ENCODE data around the gene TAB3. TPM values are rescaled to one million over a fixed set of nuclear protein-coding genes. Genes with fewer than 3 reads are reported as not detected.

The TAB3 gene, protein sequence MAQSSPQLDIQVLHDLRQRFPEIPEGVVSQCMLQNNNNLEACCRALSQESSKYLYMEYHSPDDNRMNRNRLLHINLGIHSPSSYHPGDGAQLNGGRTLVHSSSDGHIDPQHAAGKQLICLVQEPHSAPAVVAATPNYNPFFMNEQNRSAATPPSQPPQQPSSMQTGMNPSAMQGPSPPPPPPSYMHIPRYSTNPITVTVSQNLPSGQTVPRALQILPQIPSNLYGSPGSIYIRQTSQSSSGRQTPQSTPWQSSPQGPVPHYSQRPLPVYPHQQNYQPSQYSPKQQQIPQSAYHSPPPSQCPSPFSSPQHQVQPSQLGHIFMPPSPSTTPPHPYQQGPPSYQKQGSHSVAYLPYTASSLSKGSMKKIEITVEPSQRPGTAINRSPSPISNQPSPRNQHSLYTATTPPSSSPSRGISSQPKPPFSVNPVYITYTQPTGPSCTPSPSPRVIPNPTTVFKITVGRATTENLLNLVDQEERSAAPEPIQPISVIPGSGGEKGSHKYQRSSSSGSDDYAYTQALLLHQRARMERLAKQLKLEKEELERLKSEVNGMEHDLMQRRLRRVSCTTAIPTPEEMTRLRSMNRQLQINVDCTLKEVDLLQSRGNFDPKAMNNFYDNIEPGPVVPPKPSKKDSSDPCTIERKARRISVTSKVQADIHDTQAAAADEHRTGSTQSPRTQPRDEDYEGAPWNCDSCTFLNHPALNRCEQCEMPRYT
- total RNA-seq (2013; cell fraction: nucleolus; rRNA removed), result 26.9 and 31.8 TPM in 2 replicates
- total RNA-seq (2014; rRNA removed), result 7.3 and 9.5 TPM in 2 replicates
- 9.3 and 9.8 TPM in 2 replicates for total RNA-seq (2014; rRNA removed; fragmentation: Illumina TruSeq; extraction: Trizol)
- total RNA-seq (2021), result 8.8 and 10.7 TPM in 2 replicates
- 7.4 TPM for polyA plus RNA-seq (2011; ENCODE audit: low read depth)
- 22.1 and 23.5 TPM in 2 replicates for polyA plus RNA-seq (2011; rRNA removed)
- polyA plus RNA-seq (2011; cell fraction: cytosol; rRNA removed), result 12.6 and 13.6 TPM in 2 replicates
- polyA plus RNA-seq (2011; cell fraction: nucleus; rRNA removed), result 15.9 and 18.2 TPM in 2 replicates
- polyA plus RNA-seq (2012), result 9.9 and 10.4 TPM in 2 replicates
- 11.9 and 21.5 TPM in 2 replicates for polyA plus RNA-seq (2014; fragmentation: Illumina TruSeq; extraction: Trizol)
- 1 to 10 TPM; 1.7 to 2.0 TPM for polyA plus RNA-seq (2014; fragmentation: Nextera tagmentation; extraction: Ambion mirVana)
- 9.6 and 12.0 TPM in 2 replicates for polyA plus RNA-seq (2014; rRNA removed)
- 1 to 10 TPM; 8.2 to 8.8 TPM for polyA plus RNA-seq (2016; fragmentation: Nextera tagmentation; extraction: Ambion mirVana)
- 26.5 and 39.1 TPM in 2 replicates for polyA minus RNA-seq (2011; rRNA and poly(A)+ RNA removed)
- polyA minus RNA-seq (2011; cell fraction: cytosol; rRNA and poly(A)+ RNA removed), result 6.4 and 7.5 TPM in 2 replicates
- polyA minus RNA-seq (2011; cell fraction: nucleus; rRNA and poly(A)+ RNA removed), result 11.4 and 16.2 TPM in 2 replicates
- Bru-seq, nascent RNA, result percentile 58 among the genes with signal in this experiment
- percentile 63 among the genes with signal in this experiment for BruChase-seq, experiment 1, labeled RNA remaining after a 6-hour chase
- BruChase-seq, experiment 2, labeled RNA remaining after a 2-hour chase, result percentile 63 among the genes with signal in this experiment
- long read RNA-seq, experiment 1, partial matches to known transcripts, result 0 of 1 reads
- long read RNA-seq, experiment 1, other reads (novel, unspliced or antisense), result 1 of 1 reads
- long read RNA-seq, experiment 2, partial matches to known transcripts, result 0 of 5 reads
- long read RNA-seq, experiment 2, other reads (novel, unspliced or antisense), result 5 of 5 reads

DNA sequence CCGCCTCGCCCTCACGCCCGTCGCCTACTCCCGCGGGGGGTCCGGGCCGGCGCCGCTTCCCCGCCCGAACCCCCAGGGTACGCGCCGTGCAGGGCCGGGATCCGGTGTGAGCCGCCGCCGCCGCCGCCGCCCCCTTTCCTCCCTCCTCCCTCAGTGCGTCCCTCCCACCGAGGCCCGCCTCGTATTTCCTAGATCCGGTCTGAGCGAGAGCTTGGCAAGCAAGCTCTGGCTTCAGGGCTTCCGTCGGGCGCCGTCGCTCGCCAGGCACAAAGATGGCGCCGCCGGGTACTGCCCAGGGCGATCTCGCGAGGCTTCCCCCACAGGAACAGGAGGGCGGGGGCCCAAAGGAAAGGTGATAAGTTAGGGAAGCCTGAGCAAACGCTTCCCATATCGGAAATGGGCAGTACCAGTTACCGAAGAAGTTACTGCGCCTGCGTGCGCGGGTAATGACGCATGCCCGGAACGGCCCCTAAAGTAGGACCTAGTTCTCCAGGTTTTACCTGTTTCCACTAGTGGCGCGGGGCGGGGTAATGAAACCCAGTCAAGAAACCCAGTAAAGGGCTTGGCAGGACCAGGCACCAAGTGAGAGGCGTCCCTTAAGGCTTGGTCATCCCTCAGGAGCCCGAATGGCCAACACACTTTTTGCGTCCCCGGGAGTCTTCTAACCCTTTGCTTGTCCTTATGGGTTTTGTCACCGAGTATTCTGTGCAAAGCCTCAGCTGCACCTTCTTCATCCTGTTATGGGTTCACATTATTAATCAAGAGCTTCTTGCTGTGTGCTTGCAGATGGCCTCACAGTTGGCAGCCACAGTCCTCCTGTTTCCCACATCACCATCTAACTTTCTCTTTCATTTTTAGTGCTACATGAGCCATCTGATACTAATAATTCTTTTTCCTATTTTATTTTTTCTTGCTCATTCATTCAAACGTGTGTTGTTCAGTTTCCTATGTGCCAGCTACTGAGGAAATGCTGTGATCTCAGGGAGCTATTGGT lies at the start of gene TAB3:
TAB3 (minus strand) TSS at position 108 of the 994 bp plus-strand sequence. CDS start 29,666 bp downstream, outside the sequence.
- ChIA-PET CTCF (interaction anchor here (1.0 kb wide), 1 partner anchor 154 kb away, joined by 4 read pairs; no protein-coding TSS in a partner anchor), POLR2A (no interaction called here), SMC1A (ENCODE audit: uncharacterized antibody, unreplicated experiment) (interaction anchor here (1.2 to 2.1 kb wide), 2 partner anchors 154 to 768 kb away, joined by 3 to 8 read pairs; no protein-coding TSS in a partner anchor), RAD21 (ENCODE audit: unreplicated experiment) (interaction anchor here (0.5 to 1.3 kb wide), 2 partner anchors 154 to 295 kb away, joined by 3 read pairs; no protein-coding TSS in a partner anchor)
- Histone ChIP-seq H3K9me3 (replicated peaks; ENCODE audit: control insufficient read depth, insufficient read depth, low read length) (no peaks in the 10 kb centered on the region), H3K9ac (ENCODE audit: control insufficient read depth, insufficient read depth, low read length) (peak within 1 kb of the TSS; percentile 70), H3K4me1 (ENCODE audit: control insufficient read depth, insufficient read depth, low read length) (no peaks in the 10 kb centered on the region), H2AFZ (ENCODE audit: control insufficient read depth, low read depth, low read length) (peak within 1 kb of the TSS; percentile 93), H3K27ac (ENCODE audit: control insufficient read depth, insufficient read depth) (peak within 1 kb of the TSS; percentile 73), H3K4me3 (peak within 1 kb of the TSS; percentile 66), H3K79me2 (ENCODE audit: control insufficient read depth, insufficient read depth, low read length) (peaks cover 6% of the 10 kb centered on the region), H3K36me3 (ENCODE audit: control insufficient read depth in 2 of 2, insufficient read depth in 2 of 2, low read length in 1 of 2) (no peaks in the 10 kb centered on the region), H3K27me3 (replicated peaks in 1 of 2; ENCODE audit: control insufficient read depth in 2 of 2, insufficient read depth in 2 of 2, low read length in 1 of 2) (no peaks in the 10 kb centered on the region; a peak in 1 of 4 replicates), H3K4me2 (ENCODE audit: control insufficient read depth, insufficient read depth) (peak within 1 kb of the TSS; percentile 82), H4K20me1 (ENCODE audit: control insufficient read depth, insufficient read depth) (no peaks in the 10 kb centered on the region)
- FAIRE-seq (peak; percentile 91), DNase-seq (ENCODE audit: low read depth, low spot score) (peak; percentile 89), ATAC-seq (peak; percentile 93)
- in situ Hi-C loops (cut with MboI) (loop anchor here (5.0 kb wide), 1 partner anchor 152 kb away; no protein-coding TSS in a partner anchor), intact Hi-C loops (cut with micrococcal nuclease; ENCODE audit: unreplicated experiment) (loop anchor here (2.0 to 5.0 kb wide), 5 partner anchors 67 to 312 kb away; partner anchors contain the start of genes GK and TASL)
- WGBS (ENCODE audit: insufficient coverage, insufficient replicate concordance, low lambda C conversion rate, missing lambda C conversion rate), result 37% methylated on average over 38 of the region's 62 CpGs
- BruUV-seq (replicated peaks), result TSS peak; percentile 67
- TF ChIP-seq CHD2 (IDR thresholded peaks at IDR 0.05; ENCODE audit: borderline replicate concordance, low read depth, low read length) (peak; percentile 99), KLF5 (IDR thresholded peaks at IDR 0.05; ENCODE audit: partially characterized antibody) (peak; percentile 20), YY1 (IDR thresholded peaks at IDR 0.05; ENCODE audit: low read depth, low read length) (peak; percentile 100), ETV6 (conservative IDR thresholded peaks at IDR 0.05 in 1 of 2, IDR thresholded peaks at IDR 0.05 in 1 of 2; ENCODE audit: borderline replicate concordance in 1 of 2, low read depth in 1 of 2) (no peak; a peak in 1 of 4 replicates), BRCA1 (IDR thresholded peaks at IDR 0.05; ENCODE audit: low read depth, low read length) (peak; percentile 87), MEF2B (IDR thresholded peaks at IDR 0.05; ENCODE audit: partially characterized antibody, poor library complexity, severe bottlenecking) (no peak)
- TF ChIP-seq, protein P1, sequence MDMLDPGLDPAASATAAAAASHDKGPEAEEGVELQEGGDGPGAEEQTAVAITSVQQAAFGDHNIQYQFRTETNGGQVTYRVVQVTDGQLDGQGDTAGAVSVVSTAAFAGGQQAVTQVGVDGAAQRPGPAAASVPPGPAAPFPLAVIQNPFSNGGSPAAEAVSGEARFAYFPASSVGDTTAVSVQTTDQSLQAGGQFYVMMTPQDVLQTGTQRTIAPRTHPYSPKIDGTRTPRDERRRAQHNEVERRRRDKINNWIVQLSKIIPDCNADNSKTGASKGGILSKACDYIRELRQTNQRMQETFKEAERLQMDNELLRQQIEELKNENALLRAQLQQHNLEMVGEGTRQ (IDR thresholded peaks at IDR 0.05; ENCODE audit: borderline replicate concordance, low read depth, low read length), result no peak
- TF ChIP-seq, protein P2, sequence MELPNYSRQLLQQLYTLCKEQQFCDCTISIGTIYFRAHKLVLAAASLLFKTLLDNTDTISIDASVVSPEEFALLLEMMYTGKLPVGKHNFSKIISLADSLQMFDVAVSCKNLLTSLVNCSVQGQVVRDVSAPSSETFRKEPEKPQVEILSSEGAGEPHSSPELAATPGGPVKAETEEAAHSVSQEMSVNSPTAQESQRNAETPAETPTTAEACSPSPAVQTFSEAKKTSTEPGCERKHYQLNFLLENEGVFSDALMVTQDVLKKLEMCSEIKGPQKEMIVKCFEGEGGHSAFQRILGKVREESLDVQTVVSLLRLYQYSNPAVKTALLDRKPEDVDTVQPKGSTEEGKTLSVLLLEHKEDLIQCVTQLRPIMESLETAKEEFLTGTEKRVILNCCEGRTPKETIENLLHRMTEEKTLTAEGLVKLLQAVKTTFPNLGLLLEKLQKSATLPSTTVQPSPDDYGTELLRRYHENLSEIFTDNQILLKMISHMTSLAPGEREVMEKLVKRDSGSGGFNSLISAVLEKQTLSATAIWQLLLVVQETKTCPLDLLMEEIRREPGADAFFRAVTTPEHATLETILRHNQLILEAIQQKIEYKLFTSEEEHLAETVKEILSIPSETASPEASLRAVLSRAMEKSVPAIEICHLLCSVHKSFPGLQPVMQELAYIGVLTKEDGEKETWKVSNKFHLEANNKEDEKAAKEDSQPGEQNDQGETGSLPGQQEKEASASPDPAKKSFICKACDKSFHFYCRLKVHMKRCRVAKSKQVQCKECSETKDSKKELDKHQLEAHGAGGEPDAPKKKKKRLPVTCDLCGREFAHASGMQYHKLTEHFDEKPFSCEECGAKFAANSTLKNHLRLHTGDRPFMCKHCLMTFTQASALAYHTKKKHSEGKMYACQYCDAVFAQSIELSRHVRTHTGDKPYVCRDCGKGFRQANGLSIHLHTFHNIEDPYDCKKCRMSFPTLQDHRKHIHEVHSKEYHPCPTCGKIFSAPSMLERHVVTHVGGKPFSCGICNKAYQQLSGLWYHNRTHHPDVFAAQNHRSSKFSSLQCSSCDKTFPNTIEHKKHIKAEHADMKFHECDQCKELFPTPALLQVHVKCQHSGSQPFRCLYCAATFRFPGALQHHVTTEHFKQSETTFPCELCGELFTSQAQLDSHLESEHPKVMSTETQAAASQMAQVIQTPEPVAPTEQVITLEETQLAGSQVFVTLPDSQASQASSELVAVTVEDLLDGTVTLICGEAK (IDR thresholded peaks at IDR 0.05; ENCODE audit: borderline replicate concordance), result peak; percentile 69; the same call in 1 of the 2 replicates

Measured in GM12878 (cell line).